NCI-H1105 treated with DMSO at 0.1 percent for 48 hours (cell line): Measurements from ENCODE around the gene ZFP30.

ENCODE experiments used
- DNase-seq: peaks from one replicate; lab custom pipeline; 2025; lab: John Stamatoyannopoulos, UW

The ZFP30 gene

DNA sequence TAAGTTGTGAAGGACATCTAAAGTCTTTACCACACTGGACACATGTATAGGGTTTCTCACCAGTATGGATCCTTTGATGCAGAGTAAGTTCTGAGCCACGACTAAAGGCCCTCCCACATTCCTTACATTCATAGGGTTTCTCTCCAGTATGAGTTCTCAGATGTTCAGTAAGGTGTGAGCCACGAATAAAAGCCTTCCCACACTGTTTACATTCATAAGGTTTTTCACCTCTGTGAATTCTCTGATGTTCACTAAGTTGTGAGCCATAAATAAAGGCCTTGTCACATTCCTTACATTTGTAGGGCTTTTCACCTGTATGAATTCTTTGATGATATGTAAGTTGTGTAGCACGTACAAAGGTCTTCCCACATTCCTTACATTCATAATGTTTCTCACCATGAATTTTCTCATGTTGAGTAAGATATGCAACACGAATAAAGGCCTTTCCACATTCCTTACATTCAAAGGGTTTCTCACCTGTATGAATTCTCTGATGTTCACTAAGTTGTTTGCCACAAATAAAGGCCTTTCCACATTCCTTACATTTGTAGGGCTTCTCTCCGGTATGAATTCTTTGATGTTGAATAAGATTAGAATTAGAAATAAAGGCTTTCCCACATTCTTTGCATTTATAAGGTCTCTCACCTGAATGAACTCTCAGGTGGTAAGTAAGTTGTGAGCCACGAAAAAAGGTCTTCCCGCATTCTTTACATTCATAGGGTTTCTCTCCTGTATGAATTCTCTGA is 90.5 kb downstream of the ZFP30 start:
- DNase-seq, result no peak
